Neutrophil (primary cell): ENCODE measurements around the gene RND1.

Source experiments
- H3K27ac ChIP-seq: fragments of 200-600 bp; sonication (generic); 2 replicates; pipeline ENCODE4 v1.5.1; 2016; ENCODE audit warnings: mild to moderate bottlenecking, moderate library complexity
- H3K27me3 ChIP-seq: fragments of 200-600 bp; sonication (generic); 2 replicates; pipeline ENCODE4 v1.6.0; 2016; ENCODE audit warnings: mild to moderate bottlenecking
- H3K36me3 ChIP-seq: fragments of 200-600 bp; sonication (generic); 2 replicates; pipeline ENCODE4 v1.5.1; 2017
- H3K4me1 ChIP-seq, 2 experiments: fragments of 200-600 bp in 1 of 2; sonication (generic) in 1 of 2; 1 replicate in 1 of 2; 2 replicates in 1 of 2; pipeline versions ENCODE4 v1.5.1 to v1.6.1; 2013 to 2016; ENCODE audit warnings: low read depth in 1 of 2, low read length in 1 of 2, mild to moderate bottlenecking in 1 of 2, moderate library complexity in 1 of 2; ENCODE audit not compliant: control insufficient read depth in 1 of 2, insufficient read depth in 1 of 2
- H3K4me3 ChIP-seq, 2 experiments: fragments of 200-600 bp in 1 of 2; sonication (generic) in 1 of 2; 1 replicate in 1 of 2; 2 replicates in 1 of 2; pipeline ENCODE4 v1.5.1; 2013 to 2016; ENCODE audit warnings: low read depth in 1 of 2, low read length in 1 of 2, mild to moderate bottlenecking in 1 of 2, moderate library complexity in 1 of 2
- H3K9me3 ChIP-seq: fragments of 200-600 bp; sonication (generic); 2 replicates; pipeline ENCODE4 v1.5.1; 2016
- CTCF ChIP-seq: fragments of 200-600 bp; sonication (generic); IDR thresholded peaks from 2 replicates; pipeline ENCODE4 v1.5.1; 2016; ENCODE audit warnings: antibody characterized with exemption

RND1 gene

DNA sequence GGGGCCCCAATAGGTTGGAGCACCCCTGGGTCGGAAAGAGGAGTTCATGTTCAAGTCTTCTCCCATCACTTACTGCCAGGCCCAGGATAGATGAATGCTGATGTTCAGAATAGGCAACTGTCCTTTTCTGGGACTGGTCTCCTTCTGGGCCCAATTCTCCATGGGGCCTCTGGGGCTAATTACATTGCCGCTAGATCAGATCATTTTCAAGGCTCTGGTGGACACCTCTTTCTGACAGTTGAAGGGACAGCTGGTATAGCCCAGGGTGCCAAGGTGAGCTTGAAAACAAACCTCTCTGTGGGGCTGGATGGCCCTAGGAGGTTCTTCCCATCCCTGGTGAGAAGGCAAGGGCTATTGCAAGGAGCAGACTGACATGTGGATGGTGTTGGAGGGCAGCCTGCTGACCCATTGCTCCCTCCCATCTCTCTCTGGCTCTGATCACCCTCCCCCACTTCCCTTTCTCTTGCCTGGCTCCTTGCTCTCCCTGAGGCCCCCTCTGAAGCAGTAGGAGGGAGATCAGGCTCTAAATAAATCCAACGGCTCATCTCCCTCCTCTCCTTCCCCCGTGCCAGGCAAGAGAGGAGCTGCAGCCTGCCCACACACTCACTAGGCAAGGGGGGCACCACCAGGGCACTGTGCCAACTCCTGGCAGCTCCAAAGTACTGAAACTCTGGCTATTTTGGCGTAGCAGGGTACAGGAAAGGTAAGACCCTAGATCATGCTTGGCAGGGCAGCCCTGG is 45.5 kb downstream of the RND1 start:
- Histone ChIP-seq H3K27me3 (peaks cover 85% of the 10 kb centered on the region), H3K4me1 (peaks cover 19 to 24% of the 10 kb centered on the region in 2 experiments), H3K9me3 (no peaks in the 10 kb centered on the region), H3K27ac (no peak overlapping the region), H3K4me3 (no peak overlapping the region), H3K36me3 (no peaks in the 10 kb centered on the region)
- no peak for TF ChIP-seq CTCF

DNA sequence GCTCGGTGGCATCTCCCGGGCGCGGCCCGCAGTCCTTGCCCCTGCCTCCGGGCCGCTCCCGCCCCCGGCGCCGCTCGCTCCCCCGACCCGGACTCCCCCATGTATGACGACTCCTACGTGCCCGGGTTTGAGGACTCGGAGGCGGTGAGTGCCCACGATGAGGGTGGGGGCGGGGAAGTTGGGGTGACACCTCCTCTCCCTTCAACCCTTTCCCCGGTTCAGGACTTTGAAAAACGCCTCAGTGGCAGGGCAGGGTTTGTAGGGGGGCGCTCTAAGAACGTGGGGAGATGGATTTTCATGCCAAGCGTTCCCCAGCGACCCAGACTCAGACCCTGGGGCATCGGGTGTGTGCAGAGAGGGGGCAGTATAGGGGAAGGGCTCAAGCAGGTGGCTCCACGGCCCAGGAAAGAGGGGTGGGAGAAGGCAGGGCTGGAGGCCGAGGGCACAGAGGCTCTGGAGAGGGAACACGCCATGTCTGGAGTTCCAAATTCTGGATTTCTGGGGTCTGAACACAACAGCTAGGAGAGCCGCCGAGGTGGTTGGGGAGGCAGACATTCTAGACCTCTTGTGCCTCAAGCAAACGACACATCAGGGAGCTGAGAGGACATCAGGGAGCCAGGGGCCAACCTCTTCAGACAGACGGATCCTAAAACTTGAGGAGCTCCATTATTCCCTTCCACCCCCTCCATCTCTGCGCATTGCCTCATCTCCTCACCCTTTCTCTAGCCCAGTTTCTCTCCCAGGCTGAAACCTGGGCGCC is 46.7 kb downstream of the RND1 start:
- Histone ChIP-seq H3K27ac (no peak overlapping the region), H3K36me3 (no peaks in the 10 kb centered on the region), H3K4me1 (peaks cover 30 to 33% of the 10 kb centered on the region in 2 experiments), H3K9me3 (no peaks in the 10 kb centered on the region), H3K4me3 (peak overlapping the region; percentile 12 to 76), H3K27me3 (peaks cover 92% of the 10 kb centered on the region)
- no peak for TF ChIP-seq CTCF

GRCh38 chr12:48817873-48818830 is 47.5 kb downstream of the RND1 start, which contains the start of gene CACNB3:
Gene CACNB3 (plus strand): TSS chr12:48818496. CDS start chr12:48818930, 434 bp downstream.
- H3K27me3 ChIP-seq, result peaks cover 94% of the 10 kb centered on the region
- H3K4me3 ChIP-seq, result peak within 1 kb of the TSS; percentile 62 to 76
- H3K27ac ChIP-seq, result no peak within 1 kb of the TSS
- H3K9me3 ChIP-seq, result no peaks in the 10 kb centered on the region
- no peak for TF ChIP-seq CTCF
- peaks cover 33% of the 10 kb centered on the region in 2 experiments for H3K4me1 ChIP-seq
- H3K36me3 ChIP-seq, result no peaks in the 10 kb centered on the region

DNA sequence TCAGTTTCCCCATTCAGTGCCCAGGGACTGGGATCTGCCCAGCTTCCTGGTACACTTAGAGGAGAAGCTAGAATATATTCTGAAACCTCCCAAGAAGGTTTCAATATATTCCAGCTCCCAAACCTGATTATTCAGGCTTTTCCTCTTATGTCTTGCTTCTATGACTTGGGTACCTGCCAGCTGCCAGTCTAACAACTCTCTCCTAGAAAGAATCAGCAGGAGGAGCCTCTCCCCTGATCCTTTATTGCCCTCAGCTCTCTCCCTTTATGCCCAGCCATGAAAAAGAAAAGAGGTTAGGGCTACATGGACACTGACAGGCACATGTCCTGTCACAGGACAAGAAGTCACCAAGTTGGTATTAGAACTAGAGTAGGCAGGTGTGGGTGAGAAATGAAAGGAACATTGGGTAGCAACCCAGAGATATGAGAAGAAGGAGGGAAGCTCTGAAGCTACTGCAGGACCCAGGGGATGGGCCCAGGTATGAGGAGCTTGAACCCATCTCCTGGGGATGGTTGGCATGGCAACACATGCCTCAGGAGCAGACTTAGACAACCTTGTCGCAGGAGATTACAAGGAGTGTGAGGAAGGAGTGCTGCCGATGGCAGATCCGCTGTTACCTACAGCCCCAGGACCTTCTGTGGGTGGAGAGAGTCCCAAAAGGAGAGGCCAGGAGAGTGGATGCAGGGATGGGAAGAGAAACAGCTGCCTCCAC is 49.4 kb downstream of the RND1 start:
- H3K9me3 ChIP-seq, result no peaks in the 10 kb centered on the region
- peaks cover 33% of the 10 kb centered on the region in 2 experiments for H3K4me1 ChIP-seq
- no peaks in the 10 kb centered on the region for H3K36me3 ChIP-seq
- H3K27ac ChIP-seq, result no peak overlapping the region
- peaks cover 77% of the 10 kb centered on the region for H3K27me3 ChIP-seq
- no peak for TF ChIP-seq CTCF
- H3K4me3 ChIP-seq, result peak overlapping the region; percentile 69 to 92
